Endothelial cell of umbilical vein (primary cell): ENCODE results near the gene GIMAP7.

Experiments
- CTCF ChIP-seq, 2 donors: IDR thresholded peaks; 1 replicate in 1 of 2; 2 replicates in 1 of 2; pipeline ENCODE4 v1.5.1; 2011; ENCODE audit warnings: low read length in 2 of 2, mild to moderate bottlenecking in 2 of 2, moderate library complexity in 2 of 2, control low read depth in 1 of 2, inconsistent platforms in 1 of 2, low read depth in 1 of 2; ENCODE audit not compliant: insufficient read depth in 1 of 2; ENCODE audit errors: extremely low read depth in 1 of 2
- EZH2 ChIP-seq: IDR thresholded peaks from 2 replicates; pipeline ENCODE4 v1.6.1; 2012; ENCODE audit warnings: borderline replicate concordance, low read depth, mild to moderate bottlenecking, moderate library complexity, low read length, inconsistent platforms; ENCODE audit not compliant: severe bottlenecking
- GATA2 ChIP-seq: IDR thresholded peaks from 2 replicates; pipeline ENCODE4 v1.7.0; 2011; ENCODE audit warnings: low read depth, mild to moderate bottlenecking, moderate library complexity, mixed read lengths, low read length; ENCODE audit not compliant: insufficient read length, insufficient read depth
- JUN ChIP-seq: IDR thresholded peaks from 2 replicates; pipeline ENCODE4 v1.6.1; 2011; ENCODE audit warnings: borderline replicate concordance, low read depth; ENCODE audit not compliant: insufficient read length, insufficient read depth
- MAX ChIP-seq: IDR thresholded peaks from 2 replicates; pipeline ENCODE4 v1.6.1; 2011; ENCODE audit not compliant: insufficient read depth, insufficient read length
- POLR2A ChIP-seq: IDR thresholded peaks from 2 replicates; pipeline ENCODE4 v1.6.1; 2012; ENCODE audit warnings: low read depth, mild to moderate bottlenecking, control low read depth, low read length
- POLR2AphosphoS5 ChIP-seq: IDR thresholded peaks from 2 replicates; pipeline ENCODE4 v1.6.1; 2012; ENCODE audit warnings: low read depth, mild to moderate bottlenecking, control low read depth, low read length, moderate library complexity; ENCODE audit not compliant: insufficient read depth

- no peak for TF ChIP-seq CTCF (IDR thresholded peaks at IDR 0.05; ENCODE audit: extremely low read depth in 1 of 2, insufficient read depth in 1 of 2, low read depth in 1 of 2, low read length in 2 of 2)
- TF ChIP-seq POLR2A = peak; percentile 49
- no peak for TF ChIP-seq MAX
- no peak for TF ChIP-seq JUN
- TF ChIP-seq EZH2 = no peak
- no peak for TF ChIP-seq POLR2AphosphoS5
- no peak for TF ChIP-seq GATA2
Measured at GRCh38 chr7:150567169-150567568, 52.5 kb downstream of the GIMAP7 start, which contains the start of gene GIMAP4.
